Glomerular visceral epithelial cell (primary cell): ENCODE measurements around the gene ALKBH6.
A peak's percentile ranks its signal among the peaks of the same experiment; 100 is the strongest.

Experiments used
- DNase-seq: peaks from one replicate; pipeline ENCODE4 v3.0.0-alpha.2; 2016; ENCODE audit errors: extremely low spot score

Gene ALKBH6

GRCh38 chr19:36030264-36031148, 16.5 kb upstream of the ALKBH6 start:
- peak; percentile 34 for DNase-seq

GRCh38 chr19:36028313-36029041, 14.5 kb upstream of the ALKBH6 start:
- no peak for DNase-seq

- DNase-seq: no peak
Observed at GRCh38 chr19:36027696-36028095, 13.7 kb upstream of the ALKBH6 start.

- DNase-seq: no peak
Observed at GRCh38 chr19:36026091-36026876, 12.3 kb upstream of the ALKBH6 start.

GRCh38 chr19:36025541-36025940, 11.5 kb upstream of the ALKBH6 start:
- no peak for DNase-seq

GRCh38 chr19:36023432-36023831, 9.4 kb upstream of the ALKBH6 start:
- DNase-seq: no peak

GRCh38 chr19:36019061-36019670, 5.2 kb upstream of the ALKBH6 start:
- DNase-seq: no peak

GRCh38 chr19:36013280-36014011, 567 bp downstream of the ALKBH6 start:
- DNase-seq: no peak

GRCh38 chr19:36010402-36010801, 3.6 kb downstream of the ALKBH6 start:
- no peak for DNase-seq

- no peak for DNase-seq
Observed at GRCh38 chr19:36009633-36010379, 4.2 kb downstream of the ALKBH6 start.

- no peak for DNase-seq
Observed at GRCh38 chr19:36009220-36009619, 4.8 kb downstream of the ALKBH6 start.

GRCh38 chr19:36008336-36008978, 5.6 kb downstream of the ALKBH6 start, which contains the start of gene SYNE4:
TSS of gene SYNE4 (minus strand) at chr19:36008813. CDS start at chr19:36008681, 132 bp downstream.
- no peak for DNase-seq

GRCh38 chr19:36006955-36007354, 7.1 kb downstream of the ALKBH6 start:
- DNase-seq: no peak

GRCh38 chr19:36003284-36003683, 10.7 kb downstream of the ALKBH6 start:
- DNase-seq: no peak

GRCh38 chr19:36001605-36002004, 12.4 kb downstream of the ALKBH6 start:
- DNase-seq: no peak

GRCh38 chr19:35996777-35997176, 17.2 kb downstream of the ALKBH6 start:
- DNase-seq: no peak

GRCh38 chr19:35995048-35995993, 18.7 kb downstream of the ALKBH6 start, which contains the start of gene SDHAF1:
TSS of gene SDHAF1 (plus strand) at chr19:35995188. CDS start at chr19:35995275, 87 bp downstream.
- peak; percentile 93 for DNase-seq

GRCh38 chr19:35993923-35994598, 20.0 kb downstream of the ALKBH6 start:
- no peak for DNase-seq
